H1 (cell line): Measurements from ENCODE around the gene FGGY. TPM values are rescaled to one million over a fixed set of nuclear protein-coding genes. Genes with fewer than 3 reads are reported as not detected.

Source experiments
- CTCF ChIA-PET: fragments of 300-600 bp; sonication (Branson Sonifier 250); formaldehyde crosslinking; loops from one replicate; lab custom pipeline; 2021; ENCODE audit not compliant: partially characterized antibody; lab: Charles Lee
- POLR2A ChIA-PET: fragments of 300-600 bp; sonication (Branson Sonifier 250); formaldehyde crosslinking; loops from one replicate; lab custom pipeline; 2021; ENCODE audit warnings: inconsistent platforms; ENCODE audit not compliant: partially characterized antibody; lab: Charles Lee
- DNase-seq, 2 experiments: peaks; one replicate each; pipeline versions ENCODE4 v3.0.0 to v3.0.0-alpha.2; 2010 to 2022; ENCODE audit warnings: low spot score in 2 of 2, low read depth in 1 of 2, mixed read lengths in 1 of 2
- FAIRE-seq: peaks from 2 replicates; lab custom pipeline; 2011; peaks lifted over from hg19 to GRCh38; lab: Jason Lieb, UNC
- H2AFZ ChIP-seq: 2 replicates; pipeline ENCODE4 v1.8.1; 2012; ENCODE audit warnings: low read length, inconsistent platforms
- H2AK5ac ChIP-seq: 2 replicates; pipeline ENCODE4 v1.6.1; 2013; ENCODE audit warnings: low read depth, low read length
- H2BK120ac ChIP-seq: replicated peaks from 2 replicates; pipeline ENCODE3; 2013; ENCODE audit warnings: low read depth, low read length, inconsistent platforms
- H2BK12ac ChIP-seq: 2 replicates; pipeline ENCODE4 v1.6.1; 2013; ENCODE audit warnings: low read depth, low read length
- H2BK15ac ChIP-seq: 2 replicates; pipeline ENCODE4 v1.6.1; 2013; ENCODE audit warnings: low read length
- H2BK20ac ChIP-seq: 2 replicates; pipeline ENCODE4 v1.6.1; 2013; ENCODE audit warnings: low read length
- H2BK5ac ChIP-seq: 2 replicates; pipeline ENCODE4 v1.6.1; 2013; ENCODE audit warnings: low read depth, low read length
- H3K14ac ChIP-seq: 2 replicates; pipeline ENCODE4 v1.6.1; 2013; ENCODE audit warnings: inconsistent platforms; ENCODE audit not compliant: insufficient read length
- H3K18ac ChIP-seq: 2 replicates; pipeline ENCODE4 v1.6.1; 2013; ENCODE audit warnings: low read length; ENCODE audit errors: extremely low read depth
- H3K23ac ChIP-seq: 2 replicates; pipeline ENCODE4 v1.6.1; 2013; ENCODE audit warnings: inconsistent platforms; ENCODE audit not compliant: insufficient read length
- H3K23me2 ChIP-seq: 2 replicates; pipeline ENCODE4 v1.6.1; 2013; ENCODE audit warnings: low read depth, low read length
- H3K27ac ChIP-seq: 2 replicates; pipeline ENCODE4 v1.6.1; 2011; ENCODE audit warnings: low read depth, low read length, inconsistent platforms
- H3K27me3 ChIP-seq, 4 experiments: replicated peaks in 1 of 4; 1 replicate in 1 of 4; 2 replicates in 3 of 4; pipeline versions ENCODE4 v1.6.1 to v1.8.1; 2011 to 2013; ENCODE audit warnings: low read length in 3 of 4, mild to moderate bottlenecking in 3 of 4, inconsistent platforms in 2 of 4, mixed read lengths in 2 of 4, moderate library complexity in 1 of 4; ENCODE audit not compliant: control insufficient read depth in 3 of 4, insufficient read depth in 3 of 4; ENCODE audit errors: extremely low read depth in 1 of 4
- H3K36me3 ChIP-seq, 4 experiments: 2 replicates each; pipeline versions ENCODE4 v1.6.1 to v1.8.1; 2011 to 2013; ENCODE audit warnings: mild to moderate bottlenecking in 4 of 4, low read length in 3 of 4, moderate library complexity in 2 of 4, control low read depth in 1 of 4, inconsistent platforms in 1 of 4; ENCODE audit not compliant: insufficient read depth in 4 of 4, control insufficient read depth in 2 of 4
- H3K4ac ChIP-seq: replicated peaks from 2 replicates; pipeline ENCODE3; 2013; ENCODE audit warnings: low read length, low read depth, mixed read lengths, inconsistent platforms; ENCODE audit not compliant: insufficient read length
- H3K4me1 ChIP-seq, 4 experiments: replicated peaks in 1 of 4; 1 replicate in 1 of 4; 2 replicates in 3 of 4; pipeline versions ENCODE4 v1.6.1 to v1.8.1; 2011 to 2013; ENCODE audit warnings: low read length in 3 of 4, inconsistent platforms in 2 of 4, mixed read lengths in 1 of 4; ENCODE audit not compliant: insufficient read depth in 4 of 4, control insufficient read depth in 3 of 4
- H3K4me2 ChIP-seq, 2 experiments: 2 replicates each; pipeline versions ENCODE4 v1.6.1 to v1.8.1; 2011 to 2013; ENCODE audit warnings: low read depth in 2 of 2, low read length in 2 of 2, control low read depth in 1 of 2, inconsistent platforms in 1 of 2, mild to moderate bottlenecking in 1 of 2; ENCODE audit not compliant: insufficient read depth in 1 of 2
- H3K4me3 ChIP-seq, 4 experiments: fragments of 200-600, 300-600 bp in 1 of 4; sonication (generic), shearing (Covaris generic), sonication (Bioruptor Twin) in 1 of 4; 2 replicates each; pipeline versions ENCODE4 v1.5.1 to v1.8.1; 2011 to 2016; ENCODE audit warnings: low read length in 4 of 4, low read depth in 3 of 4, control low read depth in 2 of 4, inconsistent platforms in 2 of 4, mild to moderate bottlenecking in 2 of 4, mixed read lengths in 1 of 4, moderate library complexity in 1 of 4; ENCODE audit not compliant: insufficient read depth in 2 of 4; ENCODE audit errors: extremely low read depth in 1 of 4
- H3K56ac ChIP-seq: replicated peaks from 2 replicates; pipeline ENCODE3; 2013; ENCODE audit warnings: low read depth, mild to moderate bottlenecking, mixed read lengths, low read length, inconsistent platforms; ENCODE audit not compliant: insufficient read length
- H3K79me1 ChIP-seq: 2 replicates; pipeline ENCODE4 v1.6.1; 2013; ENCODE audit warnings: low read depth, low read length, control low read depth
- H3K79me2 ChIP-seq, 2 experiments: 2 replicates each; pipeline versions ENCODE4 v1.6.1 to v1.8.1; 2012 to 2013; ENCODE audit warnings: low read length in 2 of 2, mild to moderate bottlenecking in 2 of 2, inconsistent platforms in 1 of 2; ENCODE audit not compliant: insufficient read depth in 2 of 2, control insufficient read depth in 1 of 2
- H3K9ac ChIP-seq, 4 experiments: replicated peaks in 1 of 4; 1 replicate in 1 of 4; 2 replicates in 3 of 4; pipeline versions ENCODE4 v1.6.1 to v1.8.1; 2011 to 2013; ENCODE audit warnings: low read depth in 3 of 4, low read length in 3 of 4, control low read depth in 2 of 4, mild to moderate bottlenecking in 2 of 4, moderate library complexity in 2 of 4, inconsistent platforms in 1 of 4; ENCODE audit errors: extremely low read depth in 1 of 4
- H3K9me3 ChIP-seq, 2 experiments: 2 replicates each; pipeline versions ENCODE4 v1.6.1 to v1.8.1; 2012 to 2013; ENCODE audit warnings: mild to moderate bottlenecking in 2 of 2, moderate library complexity in 2 of 2, control low read depth in 1 of 2, inconsistent platforms in 1 of 2, low read depth in 1 of 2, low read length in 1 of 2, mixed read lengths in 1 of 2; ENCODE audit not compliant: insufficient read depth in 2 of 2
- H4K20me1 ChIP-seq, 2 experiments: replicated peaks in 1 of 2; 2 replicates each; pipeline versions ENCODE3 to v1.8.1; 2011 to 2013; ENCODE audit warnings: inconsistent platforms in 2 of 2, low read length in 2 of 2, mild to moderate bottlenecking in 1 of 2; ENCODE audit not compliant: insufficient read depth in 2 of 2, control insufficient read depth in 1 of 2
- H4K5ac ChIP-seq: 2 replicates; pipeline ENCODE4 v1.6.1; 2013; ENCODE audit warnings: low read length, low read depth, mixed read lengths, inconsistent platforms; ENCODE audit not compliant: insufficient read length
- H4K8ac ChIP-seq: 2 replicates; pipeline ENCODE4 v1.8.0; 2013; ENCODE audit warnings: mild to moderate bottlenecking, moderate library complexity, low read length, inconsistent platforms; ENCODE audit not compliant: insufficient read depth; ENCODE audit errors: extremely low read depth
- H4K91ac ChIP-seq: replicated peaks from 2 replicates; pipeline ENCODE3; 2013; ENCODE audit warnings: low read length, mixed read lengths, inconsistent platforms; ENCODE audit not compliant: insufficient read length
- ATF3 ChIP-seq: IDR thresholded peaks from 2 replicates; pipeline ENCODE4 v1.6.1; 2011; ENCODE audit warnings: low read depth, mild to moderate bottlenecking, low read length; ENCODE audit not compliant: insufficient read depth
- PHF8 ChIP-seq: fragments of 200-600 bp; sonication (generic); conservative IDR thresholded peaks from 2 replicates; pipeline ENCODE4 v1.7.1; 2012; ENCODE audit warnings: low read depth, mild to moderate bottlenecking, inconsistent platforms, low read length, moderate library complexity
- whole genome bisulfite sequencing, 2 experiments: shearing (Covaris generic) in 1 of 2; methylation state at CpG; one replicate each; pipeline versions ENCODE4 v1.1.6 to v1.1.7; 2013 to 2015; ENCODE audit warnings: low lambda C conversion rate in 2 of 2, mixed read lengths in 2 of 2, inconsistent platforms in 1 of 2, low coverage in 1 of 2, missing lambda C conversion rate in 1 of 2; ENCODE audit not compliant: insufficient replicate concordance in 2 of 2, insufficient coverage in 1 of 2, insufficient read length in 1 of 2; ENCODE audit errors: extremely low coverage in 1 of 2, missing lambda C conversion rate in 1 of 2; 5-methylcytosine and 5-hydroxymethylcytosine counted together
- polyA plus RNA-seq, 7 experiments: library from polyadenylated mRNA; depleted of rRNA in 3 of 7; stranded (reverse) in 5 of 7; unstranded in 2 of 7; fragments of >200 nt in 5 of 7; fragments of 200-250 nt in 2 of 7; gene quantifications; 1 replicate in 5 of 7; 2 replicates in 1 of 7; 4 replicates in 1 of 7; pipeline versions ENCODE4 v1.2.1 to v1.2.3, GENCODE V29; 2011 to 2013; ENCODE audit warnings: missing spikeins in 2 of 7, mixed read lengths in 2 of 7
- total RNA-seq: library from RNA; stranded (reverse); fragmentation: NEBNext Ultra II Directional; extraction: Animal tissue kit (Norgen Biotek cat#: 25700); gene quantifications from 2 replicates; pipeline ENCODE4 v1.2.1, GENCODE V29; 2021

Gene FGGY
- total and polyA plus RNA-seq, 2 of the 8 experiments (the other 6 are each of a cell fraction or from before 2014, with no cell fraction given) = 10.3 to 12.5 TPM

GRCh38 chr1:59258412-59259032 lies 38.4 kb upstream of the FGGY start:
- no peak overlapping the region for H4K91ac ChIP-seq
- no peaks in the 10 kb centered on the region for H3K27me3 ChIP-seq
- CTCF ChIA-PET = interaction anchor here (0.6 to 1.0 kb wide), 3 partner anchors 44 to 551 kb away, joined by 3 to 4 read pairs (median 3); no protein-coding TSS in a partner anchor
- no peak overlapping the region for H2BK15ac ChIP-seq
- H3K9ac ChIP-seq = no peak overlapping the region
- H4K5ac ChIP-seq = no peak overlapping the region
- H3K9me3 ChIP-seq = no peaks in the 10 kb centered on the region
- no peak overlapping the region for H3K23ac ChIP-seq
- 91% methylated on average over 3 of the region's 3 CpGs; no CpG with 5 or more reads in 1 of the 2 experiments for WGBS, 2 experiments
- no peak overlapping the region for H3K4me2 ChIP-seq
- no peak overlapping the region for H3K56ac ChIP-seq
- H3K14ac ChIP-seq = no peak overlapping the region
- H3K4me1 ChIP-seq = peaks cover 1 to 5% (median 4%) of the 10 kb centered on the region in 4 experiments; a peak in 4 of 7 replicates
- no peak overlapping the region for H4K8ac ChIP-seq
- H3K4ac ChIP-seq = no peak overlapping the region
- TF ChIP-seq PHF8 = no peak
- TF ChIP-seq ATF3 = no peak
- TF ChIP-seq, all 59 proteins: peak for 0
- Histone ChIP-seq H3K79me2 (no peaks in the 10 kb centered on the region; a peak in 1 of 4 replicates), H2AFZ (no peak overlapping the region), H3K18ac (no peak overlapping the region), H4K20me1 (no peaks in the 10 kb centered on the region), H3K36me3 (no peaks in the 10 kb centered on the region), H2BK20ac (no peak overlapping the region), H2BK120ac (no peak overlapping the region), H3K4me3 (no peak overlapping the region), H2AK5ac (no peak overlapping the region), H3K23me2 (no peaks in the 10 kb centered on the region), H3K27ac (no peak overlapping the region), H2BK5ac (no peak overlapping the region), H2BK12ac (no peak overlapping the region), H3K79me1 (no peaks in the 10 kb centered on the region)
- POLR2A ChIA-PET = no interaction called here
- DNase-seq (no peak), FAIRE-seq (no peak)
